Cardiac muscle cell (in vitro differentiated cells and primary cell): ENCODE measurements around the gene TGFA. TPM values are rescaled to one million over a fixed set of nuclear protein-coding genes. Genes with fewer than 3 reads are reported as not detected.
A peak's percentile ranks its signal among the peaks of the same experiment; 100 is the strongest.

Experiments
- DNase-seq, 2 donors: peaks; one replicate each; pipeline versions ENCODE4 v3.0.0 to v3.0.0-alpha.2; 2010 to 2017; ENCODE audit warnings: low read depth in 1 of 2, low spot score in 1 of 2
- H3K27ac ChIP-seq: fragments of 200-600 bp; sonication (generic); 2 replicates; pipeline ENCODE4 v1.5.1; 2016
- H3K27me3 ChIP-seq: fragments of 200-600 bp; sonication (generic); 2 replicates; pipeline ENCODE4 v1.6.0; 2016; ENCODE audit warnings: control low read depth
- H3K36me3 ChIP-seq: fragments of 200-600 bp; sonication (generic); 2 replicates; pipeline ENCODE4 v1.5.1; 2016; ENCODE audit warnings: control low read depth
- H3K4me1 ChIP-seq: fragments of 200-600 bp; sonication (generic); 2 replicates; pipeline ENCODE4 v1.8.1; 2017; ENCODE audit warnings: low read depth, mild to moderate bottlenecking, mixed run types
- H3K4me3 ChIP-seq: fragments of 200-600 bp; sonication (generic); 2 replicates; pipeline ENCODE4 v1.5.1; 2016; ENCODE audit warnings: mild to moderate bottlenecking
- H3K9me3 ChIP-seq: fragments of 200-600 bp; sonication (generic); 2 replicates; pipeline ENCODE4 v1.5.1; 2017; ENCODE audit warnings: low read depth, mild to moderate bottlenecking, control low read depth
- CTCF ChIP-seq: IDR thresholded peaks from 2 replicates; pipeline ENCODE4 v1.5.1; 2012; ENCODE audit warnings: low read depth, mild to moderate bottlenecking, low read length
- polyA plus RNA-seq: library from polyadenylated mRNA; unstranded; fragments of >200 nt; fragmentation: Nextera tagmentation; extraction: Ambion mirVana; gene quantifications from 2 replicates; pipeline ENCODE4 v1.2.1, GENCODE V29; 2016
- total RNA-seq: library from RNA; depleted of rRNA; stranded (reverse); fragments of >200 nt; gene quantifications from 2 replicates; pipeline ENCODE4 v1.2.3, GENCODE V29; 2016

TGFA gene
- total and polyA plus RNA-seq, 2 experiments from 2014 or later, result 4.6 TPM; not detected in 1

GRCh38 chr2:70583091-70583490 lies 29.5 kb upstream of the TGFA start:
- no peaks in the 10 kb centered on the region for H3K9me3 ChIP-seq
- no peaks in the 10 kb centered on the region for H3K27me3 ChIP-seq
- H3K27ac ChIP-seq, result no peak overlapping the region
- H3K4me3 ChIP-seq, result no peak overlapping the region
- no peaks in the 10 kb centered on the region for H3K4me1 ChIP-seq
- no peak for DNase-seq
- no peaks in the 10 kb centered on the region for H3K36me3 ChIP-seq
- TF ChIP-seq CTCF, result no peak

- Histone ChIP-seq H3K9me3 (no peaks in the 10 kb centered on the region), H3K27me3 (no peaks in the 10 kb centered on the region), H3K4me3 (no peak overlapping the region), H3K27ac (no peak overlapping the region), H3K4me1 (no peaks in the 10 kb centered on the region), H3K36me3 (no peaks in the 10 kb centered on the region)
- DNase-seq, result no peak
- no peak for TF ChIP-seq CTCF
Observed at GRCh38 chr2:70580352-70580751, 26.7 kb upstream of the TGFA start.

DNA sequence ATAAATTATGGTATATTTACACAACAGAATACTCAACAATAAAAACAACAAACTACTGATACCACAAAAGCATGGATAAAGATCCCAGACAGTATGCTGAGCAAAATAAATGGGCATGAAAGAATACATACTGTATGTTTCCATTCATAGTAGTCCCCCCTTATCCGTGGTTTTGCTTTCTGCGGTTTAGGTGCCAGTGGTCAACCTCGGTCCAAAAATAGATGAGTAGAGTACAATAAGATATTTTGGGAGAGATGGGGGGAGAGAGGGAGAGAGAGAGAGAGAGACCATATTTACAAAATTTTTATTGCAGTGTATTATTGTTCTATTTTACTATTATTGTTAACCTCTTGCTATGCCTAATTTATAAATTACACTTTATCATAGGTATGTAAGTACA lies 21.0 kb upstream of the TGFA start:
- Histone ChIP-seq H3K36me3 (no peaks in the 10 kb centered on the region), H3K4me3 (no peak overlapping the region), H3K27me3 (no peaks in the 10 kb centered on the region), H3K4me1 (no peaks in the 10 kb centered on the region), H3K9me3 (no peaks in the 10 kb centered on the region), H3K27ac (no peak overlapping the region)
- no peak for DNase-seq
- no peak for TF ChIP-seq CTCF

- Histone ChIP-seq H3K9me3 (no peaks in the 10 kb centered on the region), H3K4me1 (no peaks in the 10 kb centered on the region), H3K27me3 (no peaks in the 10 kb centered on the region), H3K4me3 (no peak overlapping the region), H3K27ac (no peak overlapping the region), H3K36me3 (no peaks in the 10 kb centered on the region)
- DNase-seq, result no peak
- no peak for TF ChIP-seq CTCF
Observed at GRCh38 chr2:70574109-70574508, 20.5 kb upstream of the TGFA start.

- DNase-seq, result peak in 1 of 2 donors; percentile 54
- H3K27ac ChIP-seq, result no peak overlapping the region
Observed at GRCh38 chr2:70570041-70570661, 16.5 kb upstream of the TGFA start.

More at GRCh38 chr2:70570041-70570661, 16.5 kb upstream of the TGFA start:
- Histone ChIP-seq H3K4me3 (no peak overlapping the region), H3K27me3 (no peaks in the 10 kb centered on the region), H3K36me3 (no peaks in the 10 kb centered on the region), H3K9me3 (no peaks in the 10 kb centered on the region), H3K4me1 (no peaks in the 10 kb centered on the region)
- no peak for TF ChIP-seq CTCF
